GM23248 (cell line): ENCODE results near the gene SARS2. TPM values are rescaled to one million over a fixed set of nuclear protein-coding genes. Genes with fewer than 3 reads are reported as not detected.

Source experiments
- DNase-seq: peaks from one replicate; pipeline ENCODE4 v3.0.0-alpha.2; 2015
- H2AFZ ChIP-seq: fragments of 200-600 bp; sonication (generic); 2 replicates; pipeline ENCODE4 v1.6.1; 2016; ENCODE audit warnings: antibody characterized with exemption
- H3F3A ChIP-seq: fragments of 200-600 bp; sonication (generic); 2 replicates; pipeline ENCODE4 v1.6.1; 2016; ENCODE audit warnings: mild to moderate bottlenecking, antibody characterized with exemption, mixed run types; ENCODE audit not compliant: insufficient read depth
- H3K27ac ChIP-seq: fragments of 200-600 bp; sonication (generic); 2 replicates; pipeline ENCODE4 v1.5.1; 2016; ENCODE audit warnings: mild to moderate bottlenecking
- H3K27me3 ChIP-seq: fragments of 200-600 bp; sonication (generic); replicated peaks from 2 replicates; pipeline ENCODE4 v1.6.1; 2016; ENCODE audit warnings: mild to moderate bottlenecking; ENCODE audit not compliant: insufficient read depth
- H3K36me3 ChIP-seq: fragments of 200-600 bp; sonication (generic); 2 replicates; pipeline ENCODE4 v1.6.1; 2016; ENCODE audit warnings: low read depth, mild to moderate bottlenecking
- H3K4me1 ChIP-seq: fragments of 200-600 bp; sonication (generic); 2 replicates; pipeline ENCODE4 v1.6.1; 2016; ENCODE audit warnings: mild to moderate bottlenecking; ENCODE audit not compliant: insufficient read depth
- H3K4me2 ChIP-seq: fragments of 200-600 bp; sonication (generic); one replicate; pipeline ENCODE4 v1.6.1; 2016; ENCODE audit warnings: mild to moderate bottlenecking; ENCODE audit not compliant: unreplicated experiment
- H3K4me3 ChIP-seq: fragments of 200-600 bp; sonication (generic); 2 replicates; pipeline ENCODE4 v1.5.1; 2016; ENCODE audit warnings: mild to moderate bottlenecking
- H3K79me2 ChIP-seq: fragments of 200-600 bp; sonication (generic); 2 replicates; pipeline ENCODE4 v1.6.1; 2016; ENCODE audit warnings: mild to moderate bottlenecking; ENCODE audit not compliant: insufficient read depth
- H3K9ac ChIP-seq: fragments of 200-600 bp; sonication (generic); 2 replicates; pipeline ENCODE4 v1.6.1; 2016; ENCODE audit warnings: mild to moderate bottlenecking
- H3K9me2 ChIP-seq: fragments of 200-600 bp; sonication (generic); 2 replicates; pipeline ENCODE4 v1.6.1; 2016; ENCODE audit warnings: mixed run types, mild to moderate bottlenecking, moderate library complexity; ENCODE audit not compliant: insufficient read depth
- H3K9me3 ChIP-seq: fragments of 200-600 bp; sonication (generic); one replicate; pipeline ENCODE4 v1.6.1; 2017; ENCODE audit warnings: low read depth
- H4K20me1 ChIP-seq: fragments of 200-600 bp; sonication (generic); 2 replicates; pipeline ENCODE4 v1.6.0; 2016; ENCODE audit not compliant: insufficient read depth
- EZH2 ChIP-seq: fragments of 200-600 bp; sonication (generic); IDR thresholded peaks from 2 replicates; pipeline ENCODE4 v1.6.1; 2018; ENCODE audit warnings: antibody characterized with exemption, mild to moderate bottlenecking; ENCODE audit not compliant: insufficient read depth, poor library complexity, severe bottlenecking
- EZH2phosphoT487 ChIP-seq: fragments of 200-600 bp; sonication (generic); IDR thresholded peaks from 2 replicates; pipeline ENCODE4 v1.6.1; 2018; ENCODE audit warnings: antibody characterized with exemption, moderate library complexity, mild to moderate bottlenecking, low read depth; ENCODE audit not compliant: insufficient read depth
- WGBS, 2 experiments: methylation state at CpG; one replicate each; pipeline ENCODE4 v1.1.6; 2015 to 2017; ENCODE audit warnings: low lambda C conversion rate in 2 of 2, low coverage in 1 of 2; ENCODE audit errors: missing lambda C conversion rate in 2 of 2; 5-methylcytosine and 5-hydroxymethylcytosine counted together
- in situ Hi-C: fragments of 300-500 bp; cut with MboI; formaldehyde crosslinking; loops from 2 replicates; pipeline ENCODE4 v1.15.0; 2020
- polyA plus RNA-seq: library from polyadenylated mRNA; unstranded; fragments of >200 nt; fragmentation: Nextera tagmentation; extraction: Ambion mirVana; gene quantifications from 2 replicates; pipeline ENCODE4 v1.2.1, GENCODE V29; 2016
- total RNA-seq: library from RNA; depleted of rRNA; stranded (reverse); fragments of >200 nt; shearing (Covaris generic); gene quantifications from 2 replicates; pipeline ENCODE4 v1.2.3, GENCODE V29; 2014

The SARS2 gene
- total and polyA plus RNA-seq, 2 experiments from 2014 or later, result 18.4 to 33.2 TPM

- no peak overlapping the region for H3K9ac ChIP-seq
- in situ Hi-C loops, result no loop called here
- peaks cover 17% of the 10 kb centered on the region for H3K79me2 ChIP-seq
- H3K4me2 ChIP-seq, result no peak overlapping the region
- 97% methylated on average over 9 to 12 of the region's 12 CpGs for WGBS, 2 experiments
- H4K20me1 ChIP-seq, result no peaks in the 10 kb centered on the region
- H3F3A ChIP-seq, result no peaks in the 10 kb centered on the region
- no peak for DNase-seq
- no peaks in the 10 kb centered on the region for H3K9me2 ChIP-seq
- no peaks in the 10 kb centered on the region for H3K36me3 ChIP-seq
- no peak overlapping the region for H3K27ac ChIP-seq
- H2AFZ ChIP-seq, result no peak overlapping the region
- no peaks in the 10 kb centered on the region for H3K4me1 ChIP-seq
- no peaks in the 10 kb centered on the region for H3K27me3 ChIP-seq
- no peaks in the 10 kb centered on the region for H3K9me3 ChIP-seq
- TF ChIP-seq EZH2 (no peak), EZH2phosphoT487 (no peak)
- H3K4me3 ChIP-seq, result no peak overlapping the region
Observed at GRCh38 chr19:38907670-38908069, 22.9 kb downstream of the SARS2 start.

GRCh38 chr19:38907227-38907626 is 23.3 kb downstream of the SARS2 start:
- Histone ChIP-seq H3K9ac (no peak overlapping the region), H4K20me1 (no peaks in the 10 kb centered on the region), H3K4me3 (no peak overlapping the region), H3K4me2 (no peak overlapping the region), H2AFZ (no peak overlapping the region), H3K27me3 (no peaks in the 10 kb centered on the region), H3K9me2 (no peaks in the 10 kb centered on the region), H3K4me1 (no peaks in the 10 kb centered on the region), H3K9me3 (no peaks in the 10 kb centered on the region), H3F3A (no peaks in the 10 kb centered on the region), H3K79me2 (peaks cover 20% of the 10 kb centered on the region), H3K27ac (no peak overlapping the region), H3K36me3 (no peaks in the 10 kb centered on the region)
- TF ChIP-seq EZH2phosphoT487 (no peak), EZH2 (no peak)
- WGBS, 2 experiments, result 94% methylated on average over 28 of the region's 29 CpGs
- in situ Hi-C loops, result no loop called here
- no peak for DNase-seq

DNA sequence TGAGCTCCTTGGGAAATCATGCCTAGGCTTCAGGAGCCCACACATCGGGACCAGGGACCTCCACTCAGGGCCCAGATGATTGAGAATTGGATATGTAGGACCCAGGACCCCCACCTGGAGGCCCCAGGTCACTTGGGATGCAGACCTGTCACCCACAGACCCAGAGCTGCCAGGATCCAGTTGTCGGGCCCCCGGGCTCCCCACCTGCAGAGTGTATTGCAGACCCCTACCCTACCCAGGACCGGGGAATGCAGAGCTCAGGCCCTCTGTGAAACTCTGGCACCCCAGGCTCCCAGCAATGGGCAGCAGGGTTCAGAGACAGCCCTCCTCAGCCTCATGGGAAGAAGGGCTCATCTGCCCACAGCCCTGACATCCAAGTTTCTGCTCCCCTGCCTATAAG is 24.9 kb downstream of the SARS2 start:
- H3K9me2 ChIP-seq, result no peaks in the 10 kb centered on the region
- 72 to 88% methylated on average over 4 of the region's 4 CpGs for WGBS, 2 experiments
- peaks cover 36% of the 10 kb centered on the region for H3K79me2 ChIP-seq
- H4K20me1 ChIP-seq, result no peaks in the 10 kb centered on the region
- H2AFZ ChIP-seq, result no peak overlapping the region
- H3K9me3 ChIP-seq, result no peaks in the 10 kb centered on the region
- H3F3A ChIP-seq, result peaks cover 3% of the 10 kb centered on the region; the same call in 1 of the 2 replicates
- no peaks in the 10 kb centered on the region for H3K36me3 ChIP-seq
- H3K27me3 ChIP-seq, result no peaks in the 10 kb centered on the region
- H3K9ac ChIP-seq, result no peak overlapping the region
- H3K4me2 ChIP-seq, result no peak overlapping the region
- in situ Hi-C loops, result no loop called here
- TF ChIP-seq EZH2 (no peak), EZH2phosphoT487 (no peak)
- H3K4me3 ChIP-seq, result no peak overlapping the region
- peaks cover 6% of the 10 kb centered on the region; the same call in 1 of the 2 replicates for H3K4me1 ChIP-seq
- no peak overlapping the region for H3K27ac ChIP-seq
- no peak for DNase-seq

- in situ Hi-C loops, result no loop called here
- Histone ChIP-seq H2AFZ (no peak overlapping the region), H4K20me1 (no peaks in the 10 kb centered on the region), H3F3A (peaks cover 8% of the 10 kb centered on the region; the same call in 1 of the 2 replicates), H3K4me2 (no peak overlapping the region), H3K4me1 (peaks cover 7% of the 10 kb centered on the region; the same call in 1 of the 2 replicates), H3K79me2 (peaks cover 44% of the 10 kb centered on the region), H3K27me3 (no peaks in the 10 kb centered on the region), H3K9me2 (no peaks in the 10 kb centered on the region), H3K9me3 (no peaks in the 10 kb centered on the region), H3K4me3 (no peak overlapping the region), H3K27ac (no peak overlapping the region), H3K9ac (no peak overlapping the region), H3K36me3 (no peaks in the 10 kb centered on the region)
- WGBS, 2 experiments, result 80 to 90% methylated on average over 22 to 35 of the region's 35 CpGs
- DNase-seq, result no peak
- TF ChIP-seq EZH2 (no peak), EZH2phosphoT487 (no peak)
Observed at GRCh38 chr19:38904581-38905539, 25.7 kb downstream of the SARS2 start.
